Lower leg skin (tissue), 4 donors: ENCODE data around the gene LRRC55. TPM values are rescaled to one million over a fixed set of nuclear protein-coding genes. Genes with fewer than 3 reads are reported as not detected.

Experiments
- DNase-seq, 2 donors: peaks; one replicate each; pipeline ENCODE4 v3.0.0-alpha.2; 2019; ENCODE audit warnings: low spot score in 2 of 2
- H3K4me3 ChIP-seq: fragments of 200-600 bp; sonication (generic); 2 replicates; pipeline ENCODE4 v1.5.1; 2017; ENCODE audit warnings: mild to moderate bottlenecking, low read depth; ENCODE audit not compliant: poor library complexity, severe bottlenecking
- POLR2A ChIP-seq, 2 donors: fragments of 450-650 bp; IDR thresholded peaks; one replicate each; pipeline ENCODE4 v1.6.1; 2016 to 2017; ENCODE audit warnings: antibody characterized with exemption in 2 of 2, mild to moderate bottlenecking in 1 of 2, moderate library complexity in 1 of 2
- WGBS, 2 donors: methylation state at CpG; one replicate each; pipeline ENCODE4 v1.1.5; 2018; 5-methylcytosine and 5-hydroxymethylcytosine counted together
- intact Hi-C: fragments of 100-400 bp; cut with DNase I; formaldehyde crosslinking; loops from one replicate; pipeline ENCODE4 v1.15.0; 2023; ENCODE audit warnings: low total_unique reads
- total RNA-seq, 4 donors: library from RNA; depleted of rRNA; stranded (reverse); fragments of >200 nt; gene quantifications; one replicate each; pipeline ENCODE4 v1.1.0, GENCODE V29; 2016
- TF ChIP-seq, protein P1 (sequence below), 3 donors: fragments of 450-650 bp; IDR thresholded peaks; one replicate each; pipeline ENCODE4 v1.5.1; 2016; ENCODE audit warnings: antibody characterized with exemption in 3 of 3, mild to moderate bottlenecking in 3 of 3, moderate library complexity in 2 of 3

Gene LRRC55
- total RNA-seq, result under 1 TPM in 2 of 4 donors, not detected in 2; 0.08 to 0.15 TPM

- no peak for DNase-seq
- intact Hi-C loops, result no loop called here
- TF ChIP-seq, protein P1, sequence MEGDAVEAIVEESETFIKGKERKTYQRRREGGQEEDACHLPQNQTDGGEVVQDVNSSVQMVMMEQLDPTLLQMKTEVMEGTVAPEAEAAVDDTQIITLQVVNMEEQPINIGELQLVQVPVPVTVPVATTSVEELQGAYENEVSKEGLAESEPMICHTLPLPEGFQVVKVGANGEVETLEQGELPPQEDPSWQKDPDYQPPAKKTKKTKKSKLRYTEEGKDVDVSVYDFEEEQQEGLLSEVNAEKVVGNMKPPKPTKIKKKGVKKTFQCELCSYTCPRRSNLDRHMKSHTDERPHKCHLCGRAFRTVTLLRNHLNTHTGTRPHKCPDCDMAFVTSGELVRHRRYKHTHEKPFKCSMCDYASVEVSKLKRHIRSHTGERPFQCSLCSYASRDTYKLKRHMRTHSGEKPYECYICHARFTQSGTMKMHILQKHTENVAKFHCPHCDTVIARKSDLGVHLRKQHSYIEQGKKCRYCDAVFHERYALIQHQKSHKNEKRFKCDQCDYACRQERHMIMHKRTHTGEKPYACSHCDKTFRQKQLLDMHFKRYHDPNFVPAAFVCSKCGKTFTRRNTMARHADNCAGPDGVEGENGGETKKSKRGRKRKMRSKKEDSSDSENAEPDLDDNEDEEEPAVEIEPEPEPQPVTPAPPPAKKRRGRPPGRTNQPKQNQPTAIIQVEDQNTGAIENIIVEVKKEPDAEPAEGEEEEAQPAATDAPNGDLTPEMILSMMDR (IDR thresholded peaks at IDR 0.05), result no peak
- no peak for TF ChIP-seq POLR2A (IDR thresholded peaks at IDR 0.05)
- no peak within 1 kb of the TSS for H3K4me3 ChIP-seq
- WGBS, 2 donors, result 49 to 53% methylated on average over 15 of the region's 15 CpGs
Observed at GRCh38 chr11:57181678-57182305, at the start of gene LRRC55. LRRC55 (plus strand) TSS chr11:57181953; CDS start chr11:57182023, 70 bp downstream.

GRCh38 chr11:57133366-57134038 is 48.3 kb upstream of the LRRC55 start:
- TF ChIP-seq POLR2A (IDR thresholded peaks at IDR 0.05), result no peak
- TF ChIP-seq, protein P1 (IDR thresholded peaks at IDR 0.05), result no peak
- DNase-seq, result no peak
- WGBS, 2 donors, result 82 to 88% methylated on average over 3 of the region's 3 CpGs
- intact Hi-C loops, result no loop called here
- no peak overlapping the region for H3K4me3 ChIP-seq

- no peak for DNase-seq
- intact Hi-C loops, result no loop called here
- no peak for TF ChIP-seq POLR2A (IDR thresholded peaks at IDR 0.05)
- TF ChIP-seq, protein P1 (IDR thresholded peaks at IDR 0.05), result no peak
- H3K4me3 ChIP-seq, result no peak overlapping the region
- WGBS, 2 donors, result 40 to 41% methylated on average over 1 of the region's 1 CpG
Observed at GRCh38 chr11:57134284-57134683, 47.5 kb upstream of the LRRC55 start.

GRCh38 chr11:57135020-57135751 is 46.6 kb upstream of the LRRC55 start:
- WGBS, 2 donors, result 98% methylated on average over 3 of the region's 3 CpGs
- H3K4me3 ChIP-seq, result no peak overlapping the region
- intact Hi-C loops, result no loop called here
- DNase-seq, result no peak
- TF ChIP-seq, protein P1 (IDR thresholded peaks at IDR 0.05), result no peak
- TF ChIP-seq POLR2A (IDR thresholded peaks at IDR 0.05), result no peak

- no peak for TF ChIP-seq POLR2A (IDR thresholded peaks at IDR 0.05)
- TF ChIP-seq, protein P1 (IDR thresholded peaks at IDR 0.05), result no peak
- no peak overlapping the region for H3K4me3 ChIP-seq
- 49 to 73% methylated on average over 2 of the region's 2 CpGs for WGBS, 2 donors
- intact Hi-C loops, result no loop called here
- DNase-seq, result no peak
Observed at GRCh38 chr11:57140568-57140967, 41.2 kb upstream of the LRRC55 start.
